ENCODE data around the gene PTPRG.

Gene PTPRG

GRCh38 chr3:61618871-61619270, 57.5 kb downstream of the PTPRG start:
- no peak for DNase-seq (ENCODE audit: low read depth)

- DNase-seq (ENCODE audit: low read depth), result no peak
Measured at GRCh38 chr3:61620073-61620472, 58.7 kb downstream of the PTPRG start.

DNA sequence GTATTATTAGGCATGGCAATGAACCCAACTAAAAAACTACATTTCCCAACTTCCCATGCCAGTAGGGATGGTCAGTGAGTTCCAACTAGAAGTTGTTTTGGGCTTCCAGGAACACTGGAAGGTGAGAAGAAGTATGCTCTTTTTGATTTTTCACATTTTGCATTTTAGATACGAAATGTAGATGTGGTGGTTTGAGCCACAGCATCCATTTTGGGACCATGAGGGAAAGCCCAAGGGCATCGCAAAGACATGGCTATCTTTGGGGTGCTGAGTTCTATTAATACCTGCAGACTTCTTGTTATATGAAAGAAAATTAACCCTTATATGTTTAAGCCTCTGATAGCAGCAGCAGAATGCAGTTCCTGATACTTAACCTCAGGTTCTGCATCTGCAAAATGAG, 62.9 kb downstream of the PTPRG start:
- DNase-seq (ENCODE audit: low read depth), result no peak

- no peak for DNase-seq (ENCODE audit: low read depth)
Measured at GRCh38 chr3:61625429-61625828, 64.1 kb downstream of the PTPRG start.

DNA sequence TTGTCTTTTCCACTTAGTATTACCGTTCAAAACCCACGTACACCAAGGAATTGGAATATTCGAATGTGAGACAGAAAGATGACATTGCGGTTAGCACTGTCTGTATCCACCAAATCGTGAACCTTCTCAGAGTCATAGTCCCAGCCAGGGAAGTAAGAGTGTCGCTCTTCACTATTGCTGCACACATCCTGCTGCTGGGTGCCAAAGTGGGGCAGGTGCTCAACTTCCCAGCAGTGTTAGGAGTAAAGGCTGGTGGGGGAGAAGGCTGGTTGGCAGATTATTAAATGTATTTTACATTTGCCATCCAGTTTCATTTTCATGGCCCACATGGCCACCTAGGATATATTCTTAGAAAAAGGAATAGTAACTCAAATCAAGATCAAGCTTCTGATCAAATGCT, 65.1 kb downstream of the PTPRG start:
- DNase-seq (ENCODE audit: low read depth), result no peak

GRCh38 chr3:61627768-61628185, 66.4 kb downstream of the PTPRG start:
- peak; percentile 97 for DNase-seq (ENCODE audit: low read depth)

- no peak for DNase-seq (ENCODE audit: low read depth)
Measured at GRCh38 chr3:61628636-61629035, 67.3 kb downstream of the PTPRG start.

DNA sequence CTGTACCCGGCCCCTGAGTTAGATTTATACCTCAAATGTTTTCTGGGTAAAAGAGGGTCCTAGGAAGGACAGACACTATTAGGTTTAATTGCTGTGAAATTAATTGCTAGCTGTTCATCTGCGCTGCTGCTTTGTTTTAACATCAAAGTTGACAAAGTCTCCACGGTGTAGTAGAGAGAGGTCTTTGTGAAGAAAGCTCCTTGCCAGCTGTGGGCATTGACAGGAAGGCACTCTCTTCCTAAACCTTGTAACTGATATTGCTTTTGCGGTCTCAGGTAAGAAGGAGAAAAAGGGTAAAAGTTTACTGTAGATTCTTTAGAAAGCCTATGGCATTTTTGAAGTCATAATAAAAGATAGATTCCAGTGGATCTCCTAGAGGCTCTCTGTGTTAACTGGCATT, 68.1 kb downstream of the PTPRG start:
- no peak for DNase-seq (ENCODE audit: low read depth)

GRCh38 chr3:61631108-61631769, 69.9 kb downstream of the PTPRG start:
- DNase-seq (ENCODE audit: low read depth), result no peak

DNA sequence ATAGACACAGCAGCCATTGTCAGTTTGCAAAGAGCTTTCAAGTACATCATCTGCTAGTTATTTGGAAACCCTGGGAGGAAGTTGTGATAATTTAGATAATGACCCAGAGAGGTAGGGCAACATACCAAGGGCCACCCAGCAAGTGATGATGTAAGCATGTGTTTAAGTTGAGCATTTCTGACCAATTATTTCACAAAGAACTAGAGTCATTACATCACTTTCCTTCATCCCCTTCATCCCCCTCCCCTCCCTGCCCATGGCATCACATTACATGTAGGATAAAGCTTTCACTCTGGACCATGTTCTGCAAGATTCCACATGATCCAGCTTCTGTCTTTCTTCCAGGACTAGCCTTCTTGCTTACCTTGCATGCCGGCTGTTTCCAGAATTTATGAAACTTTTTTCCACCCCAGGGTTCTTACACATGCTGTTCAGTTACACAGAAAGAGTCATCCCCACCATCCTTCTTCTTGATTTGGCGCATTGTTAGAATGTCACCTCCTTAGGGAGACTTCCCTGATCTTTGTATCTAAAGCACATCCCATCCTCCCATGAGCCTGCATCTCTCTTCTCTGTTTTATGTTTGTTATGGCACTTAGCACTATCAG, 71.3 kb downstream of the PTPRG start:
- DNase-seq (ENCODE audit: low read depth), result no peak

- DNase-seq (ENCODE audit: low read depth), result no peak
Measured at GRCh38 chr3:61634678-61635077, 73.3 kb downstream of the PTPRG start.

- DNase-seq (ENCODE audit: low read depth), result peak; percentile 23
Measured at GRCh38 chr3:61637088-61638051, 76.0 kb downstream of the PTPRG start.

DNA sequence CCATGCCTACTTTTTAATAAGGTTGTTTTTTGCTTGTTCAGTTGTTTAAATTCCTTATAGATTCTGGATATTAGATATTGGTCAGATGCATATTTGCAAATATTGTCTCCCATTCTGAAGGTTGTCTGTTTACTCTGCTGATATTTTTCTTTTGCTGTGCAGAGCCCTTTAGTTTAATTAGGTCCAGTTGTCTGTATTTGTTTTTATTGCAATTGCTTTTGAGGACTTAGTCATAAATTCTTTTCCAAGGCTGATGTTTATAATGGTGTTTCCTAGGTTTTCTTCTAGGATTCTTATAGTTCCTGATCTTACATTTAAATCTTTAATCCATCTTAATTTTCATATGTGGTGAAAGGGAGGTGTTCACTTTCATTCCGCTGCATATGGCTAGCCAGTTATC, 77.4 kb downstream of the PTPRG start:
- peak; percentile 11 for DNase-seq (ENCODE audit: low read depth)

DNA sequence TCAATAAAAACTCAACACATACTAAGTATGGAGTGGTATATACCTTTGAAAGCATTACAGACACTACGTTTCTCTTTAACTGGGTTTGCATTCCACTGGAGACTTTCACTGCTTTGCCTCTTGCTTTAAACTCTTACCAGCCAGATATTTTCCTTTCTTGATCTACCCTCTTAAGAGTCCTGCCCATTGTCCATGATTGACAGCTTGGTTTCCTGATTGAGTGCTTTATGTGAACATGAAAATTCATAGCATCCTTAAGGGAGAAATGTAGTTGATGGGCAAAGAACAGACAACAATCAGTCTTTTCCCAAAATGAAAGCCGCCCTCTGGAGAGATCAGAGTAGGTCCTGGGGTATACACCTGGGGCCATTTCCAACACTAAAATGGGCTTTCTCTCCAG, 78.6 kb downstream of the PTPRG start:
- no peak for DNase-seq (ENCODE audit: low read depth)

DNA sequence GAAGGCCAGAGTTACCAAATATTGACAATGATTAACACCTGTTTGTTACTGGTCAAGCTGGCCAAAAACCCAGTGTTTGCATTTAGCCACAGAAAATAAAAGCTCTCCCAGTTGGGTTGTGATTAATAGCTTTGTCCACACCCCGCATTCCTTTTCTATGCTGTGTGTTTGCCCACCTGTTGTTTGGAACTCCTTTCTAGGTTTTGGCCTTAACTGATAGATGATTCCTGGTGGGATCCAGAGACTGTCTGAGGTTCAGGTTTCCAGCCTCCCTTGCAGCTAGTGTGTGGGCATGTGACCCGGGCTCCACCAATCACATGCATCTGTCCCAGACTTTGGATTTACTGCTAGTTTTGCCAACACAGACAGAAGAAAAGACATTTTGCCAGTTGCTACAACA, 83.8 kb downstream of the PTPRG start:
- DNase-seq (ENCODE audit: low read depth), result no peak

GRCh38 chr3:61646360-61646759, 85.0 kb downstream of the PTPRG start:
- DNase-seq (ENCODE audit: low read depth), result no peak

- DNase-seq (ENCODE audit: low read depth), result no peak
Measured at GRCh38 chr3:61646851-61647525, 85.6 kb downstream of the PTPRG start.

GRCh38 chr3:61648481-61648880, 87.1 kb downstream of the PTPRG start:
- DNase-seq (ENCODE audit: low read depth), result no peak

DNA sequence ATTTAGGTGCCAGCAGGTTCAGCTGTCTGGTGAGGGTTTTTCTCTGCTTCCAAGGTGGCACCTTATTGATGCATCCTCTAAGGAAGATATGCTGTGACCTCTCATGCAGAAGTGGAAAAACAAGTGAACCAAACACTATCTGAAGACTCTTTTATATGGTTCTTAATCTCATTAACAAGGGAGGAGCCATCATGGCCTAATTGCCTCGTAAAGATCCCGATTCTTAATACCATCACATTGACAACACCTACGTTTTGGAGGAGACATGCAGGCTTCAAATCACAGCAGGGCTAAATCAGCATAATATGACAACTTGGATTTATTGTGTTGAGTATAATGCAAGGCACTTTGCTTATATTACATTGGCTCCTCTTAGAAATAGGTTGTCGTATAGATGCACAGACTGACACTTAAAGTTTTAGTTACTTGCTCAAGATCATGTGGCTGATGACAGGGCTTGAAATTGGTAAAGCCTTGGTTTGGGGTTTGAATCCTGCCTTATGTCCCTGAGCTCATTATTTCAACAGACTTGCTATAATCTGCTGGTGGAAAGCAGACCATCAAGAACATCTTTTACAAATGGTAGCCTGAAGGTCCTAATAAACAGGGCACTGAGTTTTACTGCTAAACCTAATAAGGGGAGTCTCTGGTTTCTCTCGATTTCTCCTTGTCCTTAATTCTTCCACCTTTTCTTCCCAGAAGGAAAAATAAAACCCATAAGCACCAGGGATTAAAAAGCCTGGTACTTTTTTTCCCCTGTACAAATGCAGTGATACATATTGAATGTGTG, 88.2 kb downstream of the PTPRG start:
- no peak for DNase-seq (ENCODE audit: low read depth)

DNA sequence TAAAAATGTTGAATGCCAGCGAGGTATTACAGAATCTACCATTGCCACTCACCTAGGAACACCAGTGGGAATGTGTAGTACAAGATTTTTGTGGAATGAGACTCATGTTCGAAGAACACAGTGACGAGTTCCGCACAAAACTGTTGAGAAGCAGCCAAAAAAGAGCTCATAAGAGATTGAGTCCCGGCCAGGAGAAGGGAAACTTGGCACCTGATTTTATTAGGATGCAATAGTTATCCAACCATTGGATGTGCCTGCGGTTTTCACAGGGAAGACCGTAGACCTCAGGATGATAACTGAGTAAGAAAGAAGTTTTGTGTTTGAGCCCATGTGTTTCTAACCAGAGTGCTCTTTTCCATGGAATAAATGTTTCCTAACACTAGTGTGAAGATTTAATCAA, 88.9 kb downstream of the PTPRG start:
- no peak for DNase-seq (ENCODE audit: low read depth)

DNA sequence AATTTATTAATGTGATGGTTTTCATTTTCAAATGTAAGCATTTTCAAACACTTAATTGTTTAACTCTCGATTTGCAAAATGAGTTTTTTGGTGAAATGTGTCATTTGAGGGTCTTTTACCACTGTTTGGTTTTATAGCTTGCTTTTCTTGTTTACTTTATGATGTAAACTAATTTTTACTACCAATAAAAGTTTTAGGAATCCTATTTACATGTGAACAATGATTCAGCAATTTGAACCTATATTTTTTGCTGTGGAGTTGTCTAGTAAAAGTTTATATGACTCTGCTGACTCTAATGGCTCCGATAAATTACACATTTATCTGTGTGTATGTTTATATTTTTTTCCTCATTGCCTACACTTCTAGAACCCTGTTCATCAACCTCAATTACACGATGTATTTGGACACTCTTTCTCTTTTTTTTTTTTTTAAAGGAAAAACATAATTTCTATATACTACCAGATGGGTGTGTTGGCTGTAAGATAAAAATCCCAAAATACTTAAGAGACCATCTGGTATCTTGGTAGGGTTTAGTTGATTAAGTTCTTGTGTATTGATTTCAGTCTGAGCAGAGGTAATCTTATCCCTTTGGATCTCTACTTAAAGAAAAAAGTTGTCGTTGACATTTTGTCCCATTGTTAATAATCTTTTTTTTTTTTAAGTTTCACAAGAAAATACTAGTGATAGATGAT, 89.5 kb downstream of the PTPRG start:
- DNase-seq (ENCODE audit: low read depth), result no peak
